ENCODE measurements around the gene COTL1.
"Not testable (repeated sequence)": the region's sequence is repeated elsewhere in the genome, so short reads cannot be mapped to it uniquely, and the experiment has no call there.

The COTL1 gene

GRCh38 chr16:84560269-84560668, 57.6 kb downstream of the COTL1 start:
- Histone ChIP-seq H3F3A (ENCODE audit: insufficient read depth) (no peaks in the 10 kb centered on the region), H3K27me3 (ENCODE audit: low read length) (no peaks in the 10 kb centered on the region), H3K79me2 (ENCODE audit: insufficient read depth, low read length) (no peaks in the 10 kb centered on the region), H3K9me3 (ENCODE audit: insufficient read depth, low read length) (no peaks in the 10 kb centered on the region), H3K9me2 (replicated peaks; ENCODE audit: insufficient read depth, low read length) (no peaks in the 10 kb centered on the region), H3K9ac (ENCODE audit: low read length) (no peak overlapping the region), H3K27ac (ENCODE audit: low read depth, low read length) (no peak overlapping the region), H3K4me3 (ENCODE audit: insufficient read depth, low read length, poor library complexity, severe bottlenecking) (no peak overlapping the region), H3K36me3 (ENCODE audit: low read length) (0 out of 2 replicates have a peak, but pooled peaks cover 2% of the 10 kb centered on the region), H3K4me2 (ENCODE audit: low read depth, low read length, poor library complexity, severe bottlenecking) (no peak overlapping the region), H4K20me1 (ENCODE audit: low read depth, low read length) (no peaks in the 10 kb centered on the region), H2AFZ (ENCODE audit: low read depth, low read length, severe bottlenecking) (no peak overlapping the region)
- TF ChIP-seq, protein P1, sequence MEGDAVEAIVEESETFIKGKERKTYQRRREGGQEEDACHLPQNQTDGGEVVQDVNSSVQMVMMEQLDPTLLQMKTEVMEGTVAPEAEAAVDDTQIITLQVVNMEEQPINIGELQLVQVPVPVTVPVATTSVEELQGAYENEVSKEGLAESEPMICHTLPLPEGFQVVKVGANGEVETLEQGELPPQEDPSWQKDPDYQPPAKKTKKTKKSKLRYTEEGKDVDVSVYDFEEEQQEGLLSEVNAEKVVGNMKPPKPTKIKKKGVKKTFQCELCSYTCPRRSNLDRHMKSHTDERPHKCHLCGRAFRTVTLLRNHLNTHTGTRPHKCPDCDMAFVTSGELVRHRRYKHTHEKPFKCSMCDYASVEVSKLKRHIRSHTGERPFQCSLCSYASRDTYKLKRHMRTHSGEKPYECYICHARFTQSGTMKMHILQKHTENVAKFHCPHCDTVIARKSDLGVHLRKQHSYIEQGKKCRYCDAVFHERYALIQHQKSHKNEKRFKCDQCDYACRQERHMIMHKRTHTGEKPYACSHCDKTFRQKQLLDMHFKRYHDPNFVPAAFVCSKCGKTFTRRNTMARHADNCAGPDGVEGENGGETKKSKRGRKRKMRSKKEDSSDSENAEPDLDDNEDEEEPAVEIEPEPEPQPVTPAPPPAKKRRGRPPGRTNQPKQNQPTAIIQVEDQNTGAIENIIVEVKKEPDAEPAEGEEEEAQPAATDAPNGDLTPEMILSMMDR (IDR thresholded peaks at IDR 0.05; ENCODE audit: insufficient read depth, low read length, poor library complexity, severe bottlenecking): no peak
- no peak for TF ChIP-seq EZH2phosphoT487 (conservative IDR thresholded peaks at IDR 0.05; ENCODE audit: low read length)

- Histone ChIP-seq H3K4me2 (ENCODE audit: low read depth, low read length, poor library complexity, severe bottlenecking) (no peak overlapping the region), H2AFZ (ENCODE audit: low read depth, low read length, severe bottlenecking) (no peak overlapping the region), H3K4me3 (ENCODE audit: insufficient read depth, low read length, poor library complexity, severe bottlenecking) (no peak overlapping the region), H3K79me2 (ENCODE audit: insufficient read depth, low read length) (no peaks in the 10 kb centered on the region), H3K27ac (ENCODE audit: low read depth, low read length) (no peak overlapping the region), H3K36me3 (ENCODE audit: low read length) (0 out of 2 replicates have a peak, but pooled peaks cover 2% of the 10 kb centered on the region), H3K9ac (ENCODE audit: low read length) (no peak overlapping the region), H3F3A (ENCODE audit: insufficient read depth) (no peaks in the 10 kb centered on the region), H3K9me2 (replicated peaks; ENCODE audit: insufficient read depth, low read length) (no peaks in the 10 kb centered on the region), H3K27me3 (ENCODE audit: low read length) (no peaks in the 10 kb centered on the region), H4K20me1 (ENCODE audit: low read depth, low read length) (no peaks in the 10 kb centered on the region), H3K9me3 (ENCODE audit: insufficient read depth, low read length) (no peaks in the 10 kb centered on the region)
- no peak for TF ChIP-seq EZH2phosphoT487 (conservative IDR thresholded peaks at IDR 0.05; ENCODE audit: low read length)
- TF ChIP-seq, protein P1 (IDR thresholded peaks at IDR 0.05; ENCODE audit: insufficient read depth, low read length, poor library complexity, severe bottlenecking): no peak
These were observed 58.5 kb downstream of the COTL1 start for GRCh38 chr16:84559311-84559932.

- not testable (repeated sequence) for H3F3A ChIP-seq (ENCODE audit: insufficient read depth); H3K9me2 ChIP-seq (replicated peaks; ENCODE audit: insufficient read depth, low read length); H3K79me2 ChIP-seq (ENCODE audit: insufficient read depth, low read length); H3K36me3 ChIP-seq (ENCODE audit: low read length); H4K20me1 ChIP-seq (ENCODE audit: low read depth, low read length); H3K4me2 ChIP-seq (ENCODE audit: low read depth, low read length, poor library complexity, severe bottlenecking); H3K27me3 ChIP-seq (ENCODE audit: low read length); H3K9me3 ChIP-seq (ENCODE audit: insufficient read depth, low read length); H3K4me3 ChIP-seq (ENCODE audit: insufficient read depth, low read length, poor library complexity, severe bottlenecking); H2AFZ ChIP-seq (ENCODE audit: low read depth, low read length, severe bottlenecking); H3K27ac ChIP-seq (ENCODE audit: low read depth, low read length); H3K9ac ChIP-seq (ENCODE audit: low read length)
These were observed 59.0 kb downstream of the COTL1 start for GRCh38 chr16:84558850-84559249.

- no peaks in the 10 kb centered on the region for H3K36me3 ChIP-seq (ENCODE audit: low read length)
- no peaks in the 10 kb centered on the region for H3F3A ChIP-seq (ENCODE audit: insufficient read depth)
- TF ChIP-seq, protein P1 (IDR thresholded peaks at IDR 0.05; ENCODE audit: insufficient read depth, low read length, poor library complexity, severe bottlenecking): no peak
- no peak for TF ChIP-seq EZH2phosphoT487 (conservative IDR thresholded peaks at IDR 0.05; ENCODE audit: low read length)
- no peak overlapping the region for H3K4me3 ChIP-seq (ENCODE audit: insufficient read depth, low read length, poor library complexity, severe bottlenecking)
- H3K9ac ChIP-seq (ENCODE audit: low read length): no peak overlapping the region
- no peak overlapping the region for H2AFZ ChIP-seq (ENCODE audit: low read depth, low read length, severe bottlenecking)
- no peak overlapping the region for H3K4me2 ChIP-seq (ENCODE audit: low read depth, low read length, poor library complexity, severe bottlenecking)
- H3K79me2 ChIP-seq (ENCODE audit: insufficient read depth, low read length): no peaks in the 10 kb centered on the region
- H3K27ac ChIP-seq (ENCODE audit: low read depth, low read length): no peak overlapping the region
- H3K27me3 ChIP-seq (ENCODE audit: low read length): no peaks in the 10 kb centered on the region
- H4K20me1 ChIP-seq (ENCODE audit: low read depth, low read length): no peaks in the 10 kb centered on the region
- no peaks in the 10 kb centered on the region for H3K9me3 ChIP-seq (ENCODE audit: insufficient read depth, low read length)
- no peaks in the 10 kb centered on the region for H3K9me2 ChIP-seq (replicated peaks; ENCODE audit: insufficient read depth, low read length)
These were observed 60.4 kb downstream of the COTL1 start for GRCh38 chr16:84557504-84557903.
